HG02870 (cell line): ENCODE measurements around the gene PCBP2.
A peak's percentile ranks its signal among the peaks of the same experiment; 100 is the strongest.

ENCODE experiments used
- ATAC-seq: cut with Tn5 transposase; IDR thresholded peaks from one replicate; pipeline ENCODE4 v1.9.1; 2021; ENCODE audit warnings: mild to moderate bottlenecking, moderate library complexity; ENCODE audit not compliant: unreplicated experiment

PCBP2 gene

GRCh38 chr12:53492830-53493609 is 41.1 kb downstream of the PCBP2 start:
- ATAC-seq, result peak; percentile 95

- ATAC-seq, result no peak
Measured at GRCh38 chr12:53493610-53494391, 41.9 kb downstream of the PCBP2 start.

GRCh38 chr12:53495903-53496751 is 44.2 kb downstream of the PCBP2 start:
- no peak for ATAC-seq

GRCh38 chr12:53496752-53497032 is 44.8 kb downstream of the PCBP2 start:
- no peak for ATAC-seq

DNA sequence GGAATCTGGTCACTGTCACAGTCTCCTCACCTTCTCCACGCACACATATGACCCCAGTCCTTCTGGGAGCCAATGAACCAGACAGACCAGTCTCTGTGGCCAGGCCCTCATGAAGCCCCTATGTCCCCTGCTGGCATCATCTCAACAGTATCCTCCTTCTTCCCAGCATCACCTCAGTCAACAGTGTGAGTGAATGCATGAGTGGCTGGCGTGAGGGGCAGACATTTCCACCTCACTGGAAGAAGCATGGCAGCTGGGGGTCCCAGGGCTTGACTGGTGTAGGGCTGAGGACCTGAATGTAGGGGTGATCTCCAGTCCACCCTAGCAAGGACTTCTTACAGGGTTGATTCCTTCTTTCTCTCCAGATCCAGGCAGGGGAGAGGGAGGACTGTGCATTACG is 45.6 kb downstream of the PCBP2 start:
- ATAC-seq, result no peak

DNA sequence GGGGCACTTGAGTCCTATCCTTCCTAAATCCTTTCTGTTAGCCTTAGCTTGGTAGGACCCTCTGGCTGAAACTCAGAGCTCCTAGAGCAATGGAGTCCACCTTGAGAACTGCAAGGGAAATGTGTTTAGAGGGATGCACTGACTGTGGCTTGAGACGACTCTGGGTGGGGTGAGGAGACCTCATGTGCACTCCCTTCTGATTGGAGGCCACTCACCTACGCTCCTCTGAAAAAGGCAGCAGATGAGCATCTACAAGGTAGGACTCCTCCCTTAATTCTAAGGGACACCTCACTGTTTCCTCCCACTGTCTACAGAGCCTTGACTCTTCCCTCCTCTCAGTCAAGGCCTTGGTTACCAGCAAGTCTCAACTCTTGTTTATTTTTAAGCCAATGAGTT is 46.3 kb downstream of the PCBP2 start:
- no peak for ATAC-seq

- ATAC-seq, result no peak
Measured at GRCh38 chr12:53499266-53500141, 47.6 kb downstream of the PCBP2 start, which contains the start of gene MAP3K12. TSS of gene MAP3K12 (minus strand) at chr12:53499458. CDS start at chr12:53487391, 12,067 bp downstream.

GRCh38 chr12:53500142-53500775 is 48.4 kb downstream of the PCBP2 start:
- ATAC-seq, result no peak

- peak; percentile 82 for ATAC-seq
Measured at GRCh38 chr12:53500776-53501614, 49.1 kb downstream of the PCBP2 start, which contains the start of gene TARBP2. TSS of gene TARBP2 (plus strand) at chr12:53501283. CDS start at chr12:53501409, 126 bp downstream.

DNA sequence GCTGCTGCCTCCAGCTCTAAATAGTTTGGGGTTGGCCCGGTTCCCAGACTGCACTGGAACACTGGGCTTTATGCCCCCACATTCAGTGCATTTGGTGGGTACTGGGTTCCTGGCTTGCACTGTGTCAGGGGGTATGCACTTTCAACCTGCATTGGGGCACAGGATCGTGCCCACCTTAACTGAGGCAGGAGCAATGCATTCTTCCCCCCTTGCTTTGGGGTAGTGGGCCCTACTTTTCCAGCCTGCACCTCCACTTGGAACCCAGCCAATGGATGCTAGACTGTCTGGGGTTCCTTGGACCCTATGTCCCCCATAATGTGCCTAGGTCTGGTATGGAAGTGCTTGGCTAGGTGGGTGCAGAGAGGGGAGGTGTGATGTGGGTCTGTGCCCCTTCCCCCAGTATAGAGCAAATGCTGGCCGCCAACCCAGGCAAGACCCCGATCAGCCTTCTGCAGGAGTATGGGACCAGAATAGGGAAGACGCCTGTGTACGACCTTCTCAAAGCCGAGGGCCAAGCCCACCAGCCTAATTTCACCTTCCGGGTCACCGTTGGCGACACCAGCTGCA is 49.8 kb downstream of the PCBP2 start:
- no peak for ATAC-seq

- ATAC-seq, result no peak
Measured at GRCh38 chr12:53502331-53502730, 50.4 kb downstream of the PCBP2 start.

DNA sequence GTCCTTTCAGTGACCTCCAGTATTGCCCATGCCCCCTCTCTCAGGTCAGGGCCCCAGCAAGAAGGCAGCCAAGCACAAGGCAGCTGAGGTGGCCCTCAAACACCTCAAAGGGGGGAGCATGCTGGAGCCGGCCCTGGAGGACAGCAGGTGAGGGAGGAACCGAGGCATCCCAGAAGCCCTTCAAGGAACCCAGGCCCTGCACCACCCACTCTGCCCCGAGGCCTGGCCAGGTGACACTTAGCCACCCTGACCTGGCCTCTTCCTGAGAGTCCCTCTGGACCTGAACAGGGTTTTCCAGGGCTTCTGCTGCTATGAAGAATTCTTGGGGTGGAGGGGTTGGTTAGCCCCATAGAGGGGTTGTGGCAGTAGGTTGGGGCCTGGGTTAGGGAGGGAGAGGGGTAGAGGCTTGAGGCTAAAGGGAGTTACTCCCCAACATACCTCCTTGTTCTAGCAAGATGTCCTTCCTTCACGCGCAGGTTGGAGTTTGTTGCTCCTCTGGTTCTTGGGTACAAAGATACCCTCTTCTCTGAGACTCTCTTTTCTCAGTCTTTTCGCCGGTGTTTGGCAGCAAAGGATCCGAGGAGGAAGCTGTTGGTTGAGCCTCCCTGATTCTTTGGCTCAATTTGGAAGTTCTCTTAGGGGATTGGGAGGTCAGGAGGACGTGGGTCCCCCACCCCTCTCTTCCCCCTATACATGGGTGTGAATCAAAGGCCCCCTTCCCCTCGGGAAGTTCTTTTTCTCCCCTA is 51.3 kb downstream of the PCBP2 start:
- no peak for ATAC-seq

DNA sequence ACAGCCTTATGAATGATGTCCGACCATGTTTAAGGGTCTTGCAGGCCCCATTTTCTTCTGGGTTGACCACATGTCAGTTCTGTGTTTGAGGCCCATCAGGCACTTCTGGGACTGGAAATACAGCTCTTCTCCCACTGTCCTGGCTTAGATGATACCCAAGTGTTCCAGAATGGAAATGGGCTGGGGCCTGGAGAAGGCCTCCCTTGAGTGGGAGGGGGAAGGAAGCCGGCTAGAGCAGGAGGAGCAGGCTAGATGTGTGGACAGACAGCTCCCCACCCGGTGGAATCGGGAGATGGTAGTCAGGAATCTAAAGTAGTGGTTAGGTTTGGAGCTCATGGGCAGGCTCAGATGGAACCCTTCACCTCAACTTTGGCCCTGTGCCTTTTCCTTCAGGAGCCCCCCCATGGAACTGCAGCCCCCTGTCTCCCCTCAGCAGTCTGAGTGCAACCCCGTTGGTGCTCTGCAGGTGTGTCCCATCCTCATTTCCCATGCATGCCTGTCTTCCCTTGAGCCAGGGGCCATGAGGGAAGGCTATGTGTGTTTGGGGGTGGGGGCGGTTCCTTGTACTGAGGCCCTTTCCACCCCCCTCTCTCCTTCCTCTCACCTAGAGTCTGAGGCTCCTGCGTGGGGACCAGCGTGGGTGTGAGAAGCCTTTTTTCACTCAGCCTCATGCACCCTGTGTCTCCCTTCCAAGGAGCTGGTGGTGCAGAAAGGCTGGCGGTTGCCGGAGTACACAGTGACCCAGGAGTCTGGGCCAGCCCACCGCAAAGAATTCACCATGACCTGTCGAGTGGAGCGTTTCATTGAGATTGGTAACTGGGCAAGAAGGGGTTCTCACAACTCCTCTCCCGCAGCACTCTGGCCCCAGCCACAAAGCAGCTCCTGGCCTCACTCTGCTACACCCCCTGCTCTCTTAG is 52.4 kb downstream of the PCBP2 start:
- ATAC-seq, result no peak

GRCh38 chr12:53505086-53505485 is 53.2 kb downstream of the PCBP2 start:
- ATAC-seq, result no peak

GRCh38 chr12:53505555-53506449 is 53.9 kb downstream of the PCBP2 start:
- no peak for ATAC-seq

DNA sequence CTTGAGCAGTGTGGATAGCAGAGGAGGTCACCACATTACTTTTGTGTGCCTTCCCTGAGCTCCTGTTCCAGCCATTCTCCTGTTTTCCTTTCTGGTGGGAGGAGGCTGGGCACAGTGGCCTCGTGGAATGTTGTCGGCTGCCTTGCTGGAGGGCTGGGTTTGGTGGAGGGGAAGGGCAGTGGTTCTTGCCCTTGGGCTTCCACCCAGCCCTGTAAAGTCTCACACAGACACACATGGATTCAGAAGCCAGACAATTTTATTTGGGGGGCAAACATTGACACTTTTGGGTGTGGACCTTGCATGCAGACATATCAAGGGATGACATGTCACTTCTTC is 54.5 kb downstream of the PCBP2 start:
- ATAC-seq, result no peak
